Neural cell (in vitro differentiated cells): ENCODE results near the gene ZFP36L2.

ENCODE experiments used
- CTCF ChIP-seq: fragments of 450-650 bp; IDR thresholded peaks from 2 replicates; pipeline ENCODE4 v1.5.1; 2014; ENCODE audit warnings: antibody characterized with exemption, mild to moderate bottlenecking, moderate library complexity; ENCODE audit not compliant: poor library complexity, severe bottlenecking
- EP300 ChIP-seq: fragments of 450-650 bp; conservative IDR thresholded peaks from 2 replicates; pipeline ENCODE4 v1.6.1; 2014; ENCODE audit warnings: antibody characterized with exemption, mild to moderate bottlenecking, moderate library complexity; ENCODE audit not compliant: poor library complexity, severe bottlenecking
- EZH2 ChIP-seq: fragments of 200-600, 300-800 bp; shearing (Covaris generic), sonication (generic); IDR thresholded peaks from 2 replicates; pipeline ENCODE4 v1.6.1; 2014; ENCODE audit warnings: antibody characterized with exemption, low read length, borderline replicate concordance, mild to moderate bottlenecking; ENCODE audit not compliant: insufficient read depth, poor library complexity, severe bottlenecking
- MXI1 ChIP-seq: fragments of 450-650 bp; conservative IDR thresholded peaks from 2 replicates; pipeline ENCODE4 v1.6.1; 2014; ENCODE audit warnings: antibody characterized with exemption, mild to moderate bottlenecking; ENCODE audit not compliant: poor library complexity, severe bottlenecking
- POLR2AphosphoS5 ChIP-seq: IDR thresholded peaks from 2 replicates; pipeline ENCODE4 v1.6.1; 2012
- REST ChIP-seq: IDR thresholded peaks from 2 replicates; pipeline ENCODE4 v1.6.1; 2012; ENCODE audit warnings: borderline replicate concordance

- TF ChIP-seq CTCF (no peak), MXI1 (no peak), EP300 (no peak), EZH2 (no peak), REST (no peak), POLR2AphosphoS5 (no peak)
Observed at GRCh38 chr2:43179942-43180341, 46.5 kb downstream of the ZFP36L2 start.
